HL-60 (cell line): Measurements from ENCODE around the gene C3.

Source experiments
- DNase-seq, 2 experiments: peaks; one replicate each; pipeline ENCODE4 v3.0.0-alpha.2; 2010 to 2020; ENCODE audit warnings: low read depth in 1 of 2, low spot score in 1 of 2
- H3K27ac ChIP-seq: fragments of 250-450 bp; sonication (Bioruptor Pico); replicated peaks from 2 replicates; pipeline ENCODE4 v1.5.1; 2020; ENCODE audit warnings: mild to moderate bottlenecking, moderate library complexity
- H3K27me3 ChIP-seq: fragments of 250-450 bp; sonication (Bioruptor Pico); 2 replicates; pipeline ENCODE4 v1.5.1; 2021; ENCODE audit warnings: mild to moderate bottlenecking, moderate library complexity; ENCODE audit not compliant: insufficient read depth, poor library complexity, severe bottlenecking
- H3K4me3 ChIP-seq: replicated peaks from 2 replicates; pipeline ENCODE4 v1.5.1; 2011; ENCODE audit warnings: mild to moderate bottlenecking, control low read depth, low read length; ENCODE audit not compliant: insufficient read depth
- CTCF ChIP-seq: IDR thresholded peaks from one replicate; pipeline ENCODE4 v1.5.1; 2011; ENCODE audit warnings: low read length, control low read depth, inconsistent platforms; ENCODE audit not compliant: insufficient read depth
- GABPA ChIP-seq: IDR thresholded peaks from 2 replicates; pipeline ENCODE4 v1.6.1; 2012; ENCODE audit warnings: low read depth
- POLR2AphosphoS5 ChIP-seq: IDR thresholded peaks from 2 replicates; pipeline ENCODE4 v1.6.1; 2012; ENCODE audit warnings: low read depth
- REST ChIP-seq: IDR thresholded peaks from 2 replicates; pipeline ENCODE4 v1.6.1; 2012; ENCODE audit warnings: low read depth; ENCODE audit not compliant: insufficient replicate concordance
- SPI1 ChIP-seq: IDR thresholded peaks from 2 replicates; pipeline ENCODE4 v1.6.1; 2012; ENCODE audit warnings: low read depth, mild to moderate bottlenecking, borderline replicate concordance

C3 gene

GRCh38 chr19:6696239-6696820 is 24.1 kb downstream of the C3 start:
- Histone ChIP-seq H3K4me3 (no peak overlapping the region), H3K27ac (no peak overlapping the region), H3K27me3 (no peaks in the 10 kb centered on the region)
- TF ChIP-seq SPI1 (no peak), REST (no peak), POLR2AphosphoS5 (no peak), CTCF (no peak), GABPA (no peak)
- no peak for DNase-seq

GRCh38 chr19:6694147-6694815 is 26.2 kb downstream of the C3 start:
- DNase-seq: no peak
- Histone ChIP-seq H3K4me3 (no peak overlapping the region), H3K27ac (no peak overlapping the region), H3K27me3 (no peaks in the 10 kb centered on the region)
- TF ChIP-seq GABPA: no peak
- no peak for TF ChIP-seq REST
- no peak for TF ChIP-seq CTCF
- TF ChIP-seq POLR2AphosphoS5: no peak
- TF ChIP-seq SPI1: no peak

GRCh38 chr19:6693681-6694080 is 26.8 kb downstream of the C3 start:
- no peak overlapping the region for H3K4me3 ChIP-seq
- no peaks in the 10 kb centered on the region for H3K27me3 ChIP-seq
- no peak overlapping the region for H3K27ac ChIP-seq
- DNase-seq: no peak
- TF ChIP-seq GABPA (no peak), REST (no peak)
